Measurements from ENCODE around the gene PPP1R36.

The PPP1R36 gene

DNA sequence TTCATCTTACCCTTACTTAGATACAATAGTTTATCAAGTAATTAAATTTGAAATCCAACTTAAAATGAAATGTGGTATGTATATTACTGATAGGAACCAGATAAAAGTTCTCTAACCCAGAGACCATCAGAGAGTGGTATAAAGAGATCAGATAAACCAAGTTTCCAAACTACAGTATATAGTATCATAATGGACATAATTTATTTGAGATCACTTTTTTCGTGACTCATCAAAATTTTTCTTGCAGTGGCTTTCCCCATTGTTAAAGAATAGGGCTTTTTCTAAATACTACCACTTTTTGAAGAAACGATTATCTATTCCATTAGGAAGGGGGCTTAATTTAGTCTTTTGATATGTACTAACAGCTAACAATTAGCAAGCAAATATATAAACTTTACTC lies 24.4 kb upstream of the PPP1R36 start:
- Histone ChIP-seq H3K36me3 (peaks cover 10 to 38% (median 25%) of the 10 kb centered on the region in 3 donors), H3K27ac (no peak overlapping the region), H3K27me3 (no peaks in the 10 kb centered on the region), H3K9me3 (no peaks in the 10 kb centered on the region), H3K4me3 (no peak overlapping the region), H3K4me1 (peaks cover 0 to 7% (median 2%) of the 10 kb centered on the region in 4 donors)
- TF ChIP-seq, protein P1, sequence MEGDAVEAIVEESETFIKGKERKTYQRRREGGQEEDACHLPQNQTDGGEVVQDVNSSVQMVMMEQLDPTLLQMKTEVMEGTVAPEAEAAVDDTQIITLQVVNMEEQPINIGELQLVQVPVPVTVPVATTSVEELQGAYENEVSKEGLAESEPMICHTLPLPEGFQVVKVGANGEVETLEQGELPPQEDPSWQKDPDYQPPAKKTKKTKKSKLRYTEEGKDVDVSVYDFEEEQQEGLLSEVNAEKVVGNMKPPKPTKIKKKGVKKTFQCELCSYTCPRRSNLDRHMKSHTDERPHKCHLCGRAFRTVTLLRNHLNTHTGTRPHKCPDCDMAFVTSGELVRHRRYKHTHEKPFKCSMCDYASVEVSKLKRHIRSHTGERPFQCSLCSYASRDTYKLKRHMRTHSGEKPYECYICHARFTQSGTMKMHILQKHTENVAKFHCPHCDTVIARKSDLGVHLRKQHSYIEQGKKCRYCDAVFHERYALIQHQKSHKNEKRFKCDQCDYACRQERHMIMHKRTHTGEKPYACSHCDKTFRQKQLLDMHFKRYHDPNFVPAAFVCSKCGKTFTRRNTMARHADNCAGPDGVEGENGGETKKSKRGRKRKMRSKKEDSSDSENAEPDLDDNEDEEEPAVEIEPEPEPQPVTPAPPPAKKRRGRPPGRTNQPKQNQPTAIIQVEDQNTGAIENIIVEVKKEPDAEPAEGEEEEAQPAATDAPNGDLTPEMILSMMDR (IDR thresholded peaks at IDR 0.05) = no peak
- intact Hi-C loops (cut with DNase I; ENCODE audit: low total_unique reads) = no loop called here
- no peak for DNase-seq

DNA sequence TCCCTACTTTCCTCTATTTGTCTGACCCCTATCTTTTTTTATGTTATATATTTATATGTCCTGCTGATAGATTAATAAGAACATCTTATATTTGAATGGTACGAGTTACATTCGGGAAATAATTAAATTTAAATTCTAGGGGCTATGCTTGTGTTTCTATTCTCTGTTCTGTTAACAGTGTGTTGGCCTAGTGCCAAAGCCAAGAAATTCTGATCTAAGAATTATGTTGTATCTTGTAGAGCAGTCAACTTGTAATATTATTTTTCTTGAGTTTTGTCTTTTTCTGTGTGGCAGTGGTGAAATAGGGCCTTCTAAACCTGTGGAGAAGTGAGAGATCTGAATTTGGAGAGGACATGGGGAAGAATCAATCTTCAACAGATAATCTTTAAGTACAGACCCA lies 18.2 kb upstream of the PPP1R36 start:
- intact Hi-C loops (cut with DNase I; ENCODE audit: low total_unique reads) = no loop called here

DNA sequence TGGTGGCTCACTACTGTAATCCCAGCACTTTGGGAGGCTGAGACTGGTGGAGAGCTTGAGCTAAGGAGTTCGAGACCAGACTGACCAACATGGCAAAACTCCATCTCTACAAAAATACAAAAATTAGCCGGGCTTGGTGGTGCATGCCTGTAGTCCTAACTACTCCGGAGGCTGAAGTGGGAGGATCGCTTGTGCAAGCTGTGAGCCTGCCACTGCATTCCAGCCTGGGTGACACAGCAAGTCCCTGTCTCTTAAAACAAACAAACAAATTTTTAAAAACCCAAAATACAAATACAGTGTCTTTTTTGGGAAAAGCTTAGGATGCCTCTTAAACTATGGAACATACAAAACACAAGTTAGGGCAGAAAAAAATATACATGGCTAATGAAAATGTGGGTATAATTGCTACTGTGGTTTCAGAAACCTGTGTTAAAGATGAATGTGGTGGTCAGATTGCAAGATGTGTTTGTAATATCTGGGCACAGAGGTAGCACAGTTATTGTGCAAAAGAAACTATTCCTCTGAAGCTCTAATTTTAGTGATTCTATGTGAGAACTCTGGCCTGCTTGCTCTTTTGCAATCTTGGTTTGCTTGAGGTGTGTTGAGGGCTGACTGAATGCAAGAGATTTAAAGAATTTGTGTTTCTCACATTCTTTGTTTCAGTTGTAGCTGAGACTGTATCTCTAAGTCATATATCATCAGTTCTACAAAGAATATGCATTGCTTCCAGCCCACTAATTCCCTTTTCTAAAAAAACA lies 13.1 kb upstream of the PPP1R36 start:
- DNase-seq = no peak
- intact Hi-C loops (cut with DNase I; ENCODE audit: low total_unique reads) = no loop called here
- Histone ChIP-seq H3K36me3 (no peaks in the 10 kb centered on the region), H3K9me3 (no peaks in the 10 kb centered on the region), H3K4me1 (peaks cover 0 to 18% (median 13%) of the 10 kb centered on the region in 4 donors), H3K4me3 (no peak overlapping the region), H3K27me3 (no peaks in the 10 kb centered on the region), H3K27ac (peak overlapping the region in 1 of 2 donors; percentile 14)
- TF ChIP-seq, protein P1 (IDR thresholded peaks at IDR 0.05) = no peak

More for the DNA sequence above, 18.2 kb upstream of the PPP1R36 start:
- Histone ChIP-seq H3K4me3 (no peak overlapping the region), H3K36me3 (peaks cover 0 to 9% (median 0%) of the 10 kb centered on the region in 3 donors), H3K9me3 (no peaks in the 10 kb centered on the region), H3K4me1 (no peaks in the 10 kb centered on the region), H3K27ac (no peak overlapping the region), H3K27me3 (no peaks in the 10 kb centered on the region)
- TF ChIP-seq, protein P1 (IDR thresholded peaks at IDR 0.05) = no peak
- no peak for DNase-seq

DNA sequence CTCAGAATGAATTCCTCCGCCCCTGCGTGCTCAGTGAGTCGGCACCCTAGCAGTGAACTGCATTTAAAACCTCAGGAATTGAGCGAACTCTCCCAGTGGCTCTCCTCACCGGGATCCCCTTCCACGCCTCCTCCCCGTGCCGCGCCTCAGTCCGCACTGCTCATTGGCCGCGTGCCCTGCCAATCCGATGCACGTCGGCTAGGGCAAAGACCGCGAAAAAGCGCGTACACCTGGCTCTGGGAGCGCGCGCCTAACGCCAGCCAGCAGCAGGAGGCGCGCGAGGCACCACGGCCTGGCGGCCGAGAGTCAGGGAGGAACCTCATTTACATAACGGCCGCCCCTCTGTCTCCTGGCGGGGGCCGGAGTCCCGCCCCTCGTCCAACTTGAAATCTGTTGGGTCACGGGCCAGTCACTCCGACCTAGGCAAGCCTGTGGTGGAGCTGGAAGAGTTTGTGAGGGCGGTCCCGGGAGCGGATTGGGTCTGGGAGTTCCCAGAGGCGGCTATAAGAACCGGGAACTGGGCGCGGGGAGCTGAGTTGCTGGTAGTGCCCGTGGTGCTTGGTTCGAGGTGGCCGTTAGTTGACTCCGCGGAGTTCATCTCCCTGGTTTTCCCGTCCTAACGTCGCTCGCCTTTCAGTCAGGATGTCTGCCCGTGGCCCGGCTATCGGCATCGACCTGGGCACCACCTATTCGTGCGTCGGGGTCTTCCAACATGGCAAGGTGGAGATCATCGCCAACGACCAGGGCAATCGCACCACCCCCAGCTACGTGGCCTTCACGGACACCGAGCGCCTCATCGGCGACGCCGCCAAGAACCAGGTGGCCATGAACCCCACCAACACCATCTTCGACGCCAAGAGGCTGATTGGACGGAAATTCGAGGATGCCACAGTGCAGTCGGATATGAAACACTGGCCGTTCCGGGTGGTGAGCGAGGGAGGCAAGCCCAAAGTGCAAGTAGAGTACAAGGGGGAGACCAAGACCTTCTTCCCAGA lies 9.3 kb upstream of the PPP1R36 start, which contains the start of gene HSPA2:
Gene HSPA2, plus strand, starts transcription at position 534 of the 995 bp plus-strand sequence. Its CDS starts 109 bp downstream, at position 643.
- intact Hi-C loops (cut with DNase I; ENCODE audit: low total_unique reads) = loop anchor here (2.0 to 10.0 kb wide), 3 partner anchors 38 to 224 kb away; partner anchors contain the start of gene ZBTB25
- H3K4me3 ChIP-seq = peak within 1 kb of the TSS; percentile 61 to 64
- H3K27ac ChIP-seq = peak within 1 kb of the TSS; percentile 80 to 85
- peak; percentile 99 to 100 for DNase-seq
- H3K36me3 ChIP-seq = no peaks in the 10 kb centered on the region
- H3K27me3 ChIP-seq = no peaks in the 10 kb centered on the region
- no peaks in the 10 kb centered on the region for H3K9me3 ChIP-seq
- TF ChIP-seq, protein P1 (IDR thresholded peaks at IDR 0.05) = peak; percentile 79 to 84
- H3K4me1 ChIP-seq = peaks cover 0 to 33% (median 15%) of the 10 kb centered on the region in 4 donors

DNA sequence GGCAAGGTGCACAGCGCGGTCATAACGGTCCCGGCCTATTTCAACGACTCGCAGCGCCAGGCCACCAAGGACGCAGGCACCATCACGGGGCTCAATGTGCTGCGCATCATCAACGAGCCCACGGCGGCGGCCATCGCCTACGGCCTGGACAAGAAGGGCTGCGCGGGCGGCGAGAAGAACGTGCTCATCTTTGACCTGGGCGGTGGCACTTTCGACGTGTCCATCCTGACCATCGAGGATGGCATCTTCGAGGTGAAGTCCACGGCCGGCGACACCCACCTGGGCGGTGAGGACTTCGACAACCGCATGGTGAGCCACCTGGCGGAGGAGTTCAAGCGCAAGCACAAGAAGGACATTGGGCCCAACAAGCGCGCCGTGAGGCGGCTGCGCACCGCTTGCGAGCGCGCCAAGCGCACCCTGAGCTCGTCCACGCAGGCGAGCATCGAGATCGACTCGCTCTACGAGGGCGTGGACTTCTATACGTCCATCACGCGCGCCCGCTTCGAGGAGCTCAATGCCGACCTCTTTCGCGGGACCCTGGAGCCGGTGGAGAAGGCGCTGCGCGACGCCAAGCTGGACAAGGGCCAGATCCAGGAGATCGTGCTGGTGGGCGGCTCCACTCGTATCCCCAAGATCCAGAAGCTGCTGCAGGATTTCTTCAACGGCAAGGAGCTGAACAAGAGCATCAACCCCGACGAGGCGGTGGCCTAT lies 8.3 kb upstream of the PPP1R36 start:
- DNase-seq = peak in 1 of 2 donors; percentile 71
- H3K27ac ChIP-seq = peak overlapping the region; percentile 56 to 68
- intact Hi-C loops (cut with DNase I; ENCODE audit: low total_unique reads) = loop anchor here (2.0 to 10.0 kb wide), 3 partner anchors 39 to 223 kb away; partner anchors contain the start of gene ZBTB25

More for the DNA sequence above, 8.3 kb upstream of the PPP1R36 start:
- no peaks in the 10 kb centered on the region for H3K9me3 ChIP-seq
- no peaks in the 10 kb centered on the region for H3K36me3 ChIP-seq
- H3K27me3 ChIP-seq = no peaks in the 10 kb centered on the region
- peak overlapping the region; percentile 61 to 64 for H3K4me3 ChIP-seq
- TF ChIP-seq, protein P1 (IDR thresholded peaks at IDR 0.05) = peak in 1 of 2 experiments; percentile 8
- H3K4me1 ChIP-seq = peaks cover 0 to 33% (median 15%) of the 10 kb centered on the region in 4 donors

Measured in tibial artery (tissue), 4 donors.